HG03457 (cell line): ENCODE measurements around the gene IRF7.
"Not testable (repeated sequence)": the region's sequence is repeated elsewhere in the genome, so short reads cannot be mapped to it uniquely, and the experiment has no call there.

Source experiments
- ATAC-seq: cut with Tn5 transposase; IDR thresholded peaks from one replicate; pipeline ENCODE4 v1.9.1; 2021; ENCODE audit warnings: moderate number of reproducible peaks; ENCODE audit not compliant: unreplicated experiment

Gene IRF7

DNA sequence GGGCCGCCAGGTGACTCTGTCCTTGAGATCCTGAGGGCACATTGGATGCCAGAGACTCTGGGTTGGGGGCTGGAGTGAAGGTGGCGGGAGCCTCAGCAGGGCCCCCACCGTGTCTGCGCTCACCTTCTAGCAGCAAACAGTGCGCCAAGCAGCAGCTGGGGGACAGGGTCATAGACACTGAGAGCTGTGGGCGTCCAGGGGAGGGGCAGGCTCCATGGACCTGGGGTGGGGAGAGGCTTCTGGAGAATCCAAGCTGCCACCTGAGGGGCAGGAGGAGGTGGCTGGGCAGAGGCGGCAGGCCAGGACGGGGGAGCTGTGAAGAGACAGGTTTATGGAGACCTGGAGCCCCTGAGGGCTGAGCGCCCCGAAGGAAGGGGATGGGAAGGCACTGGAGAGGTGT lies 31.5 kb downstream of the IRF7 start:
- no peak for ATAC-seq

DNA sequence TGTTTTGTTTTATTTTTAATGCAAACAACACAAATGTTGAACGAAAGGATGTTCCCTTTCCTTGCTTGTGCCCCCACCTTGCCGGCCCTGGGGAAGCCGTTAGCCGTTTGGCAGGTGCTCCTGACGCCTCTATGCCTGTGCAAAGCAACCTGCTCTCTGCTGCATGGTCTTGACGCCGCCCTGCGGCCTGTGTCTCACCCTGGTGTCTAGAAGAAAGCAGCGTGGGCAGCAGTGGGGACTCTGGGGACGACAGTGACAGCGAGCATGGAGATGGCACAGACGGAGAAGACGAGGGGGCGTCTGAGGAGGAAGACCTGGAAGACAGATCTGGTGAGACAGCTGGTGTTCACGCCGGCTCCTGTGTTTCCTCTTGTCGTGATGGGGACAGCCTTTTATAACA lies 34.0 kb downstream of the IRF7 start:
- ATAC-seq, result no peak

DNA sequence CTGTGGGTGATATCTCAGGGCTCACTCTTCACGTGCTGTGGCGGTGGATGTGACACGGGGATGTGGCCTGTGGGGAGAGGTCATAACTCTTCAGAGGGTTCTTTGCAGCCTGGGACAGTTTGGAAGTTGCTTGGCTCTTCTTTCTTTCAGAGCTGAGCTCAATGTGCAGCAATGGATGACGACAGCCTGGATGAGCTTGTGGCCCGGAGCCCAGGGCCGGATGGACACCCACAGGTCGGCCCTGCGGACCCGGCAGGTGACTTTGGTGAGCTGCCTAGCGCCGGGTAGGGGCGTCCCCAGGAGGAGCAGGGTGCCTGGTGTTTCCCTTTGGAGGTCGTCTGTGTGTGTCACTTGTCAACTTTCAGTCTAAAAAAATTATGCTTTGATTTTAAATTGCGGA lies 34.4 kb downstream of the IRF7 start:
- ATAC-seq, result no peak

DNA sequence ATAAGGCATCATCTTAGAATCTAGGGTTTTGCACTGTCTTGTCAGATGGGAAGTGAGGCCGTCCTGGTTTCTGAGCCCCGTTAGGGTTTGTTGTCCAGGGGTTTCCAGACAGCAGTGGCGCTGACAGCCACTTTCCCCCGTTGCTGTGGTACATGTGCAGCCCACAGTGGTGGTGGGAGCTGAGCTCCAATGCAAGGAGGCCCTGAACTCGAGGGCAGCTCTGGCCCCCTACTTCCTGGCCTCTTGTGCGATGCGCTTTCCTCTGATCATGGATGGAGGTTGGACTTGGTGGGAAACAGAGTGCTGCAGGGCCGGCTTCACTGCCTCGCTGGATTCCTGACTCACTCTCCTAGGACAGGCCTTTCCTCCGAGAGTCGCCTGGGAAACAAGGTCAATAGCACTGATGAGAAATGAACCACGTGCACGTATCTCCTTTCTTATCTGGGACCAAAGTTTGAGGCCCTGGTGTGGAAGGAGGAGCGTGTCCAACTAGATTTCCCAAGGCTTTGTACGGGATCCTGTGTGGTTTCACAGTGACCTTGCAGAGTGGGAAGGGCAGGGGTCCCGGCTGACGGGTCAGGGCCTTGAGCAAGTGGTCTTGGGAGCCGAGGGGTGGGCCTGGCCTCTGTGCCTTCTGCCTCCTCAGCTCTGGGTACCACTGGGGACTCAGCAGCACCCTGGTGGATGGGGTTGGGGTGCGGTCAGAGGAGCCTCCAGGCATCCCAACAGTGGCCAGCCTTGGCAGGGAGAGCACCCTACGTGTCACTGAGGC lies 35.7 kb downstream of the IRF7 start:
- no peak for ATAC-seq

DNA sequence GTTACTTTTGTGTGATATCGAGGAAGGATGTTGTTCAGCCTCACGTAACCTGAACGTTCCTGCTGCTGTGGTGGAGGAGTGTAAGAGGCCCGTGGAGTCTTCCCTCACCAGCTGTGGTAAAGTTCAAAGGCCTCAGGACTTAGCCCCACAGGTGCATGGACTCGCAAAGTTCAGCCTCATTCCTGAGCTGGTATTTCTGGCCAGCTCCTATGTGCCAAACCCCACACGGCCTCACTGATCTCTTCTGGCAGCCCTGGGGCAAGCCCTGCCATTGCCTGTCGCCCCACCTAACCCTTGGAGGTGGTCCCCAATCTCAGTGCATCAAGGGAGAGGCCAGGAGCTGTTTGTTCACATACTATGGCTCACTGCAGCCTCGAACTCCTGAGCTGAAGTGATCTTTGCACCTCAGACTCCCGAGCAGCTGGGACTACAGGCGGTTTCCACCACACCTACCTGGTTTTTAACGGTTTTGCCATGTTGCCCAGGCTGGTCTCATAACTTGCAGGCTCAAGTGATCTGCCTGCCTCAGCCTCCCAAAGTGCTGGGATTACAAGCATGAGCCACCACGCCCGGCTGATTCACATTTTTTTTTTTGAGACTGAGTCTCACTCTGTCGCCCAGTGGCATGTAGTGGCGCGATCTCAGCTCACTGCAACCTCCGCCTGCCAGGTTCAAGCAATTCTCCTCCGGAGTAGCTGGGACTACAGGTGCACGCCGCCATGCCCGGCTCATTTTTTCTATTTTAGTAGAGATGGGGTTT lies 37.3 kb downstream of the IRF7 start:
- no peak for ATAC-seq

DNA sequence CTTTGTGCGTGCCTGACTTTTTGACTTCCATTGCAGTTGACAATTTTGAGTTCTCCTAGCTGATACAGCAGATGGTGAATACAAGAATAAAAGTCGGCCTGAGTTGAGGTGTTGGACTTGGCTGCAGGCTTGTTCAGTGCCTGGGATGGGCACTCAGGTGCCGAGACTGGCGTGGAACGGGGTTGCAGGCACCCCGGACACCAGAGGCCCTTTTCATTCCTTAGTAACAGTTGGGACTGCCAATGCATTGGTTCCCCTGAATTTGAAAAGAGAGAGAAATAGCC lies 38.2 kb downstream of the IRF7 start:
- no peak for ATAC-seq

DNA sequence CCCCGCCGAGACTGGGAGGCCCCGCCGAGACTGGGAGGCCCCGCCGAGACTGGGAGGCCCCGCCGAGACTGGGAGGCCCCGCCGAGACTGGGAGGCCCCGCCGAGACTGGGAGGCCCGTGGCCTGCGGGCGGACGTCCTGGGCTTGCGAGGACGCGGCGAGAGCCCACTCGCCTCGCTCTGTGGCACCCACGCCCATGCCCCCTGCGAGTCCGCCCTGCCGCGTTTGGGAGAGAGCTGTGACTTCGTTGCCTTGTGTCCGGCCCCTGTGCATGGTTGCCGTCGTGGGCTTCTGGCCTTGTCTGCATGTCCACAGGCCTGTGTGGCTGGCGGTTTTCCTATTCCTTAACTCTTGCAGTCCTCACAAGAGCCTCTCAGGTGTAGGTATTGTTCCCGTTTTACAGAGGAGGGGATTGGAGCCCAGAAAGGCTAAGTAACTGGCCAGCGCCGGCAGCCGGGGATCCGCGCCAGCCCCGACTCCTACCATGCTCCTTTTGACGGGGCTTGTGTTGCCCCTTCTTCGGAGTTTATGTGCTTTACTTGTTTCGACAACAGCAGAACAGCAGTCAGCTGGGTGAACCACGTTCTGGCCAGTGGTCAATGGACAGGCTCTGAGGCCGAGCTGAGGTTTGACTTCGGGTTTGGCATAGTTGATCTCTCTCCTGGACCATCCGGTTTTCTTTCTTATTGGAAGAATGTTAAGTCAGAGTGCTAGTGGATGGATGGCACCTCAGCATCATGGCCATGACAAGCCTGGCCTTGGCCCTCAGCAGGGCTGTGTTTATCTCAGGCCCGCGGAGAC lies 38.7 kb downstream of the IRF7 start:
- no peak for ATAC-seq

DNA sequence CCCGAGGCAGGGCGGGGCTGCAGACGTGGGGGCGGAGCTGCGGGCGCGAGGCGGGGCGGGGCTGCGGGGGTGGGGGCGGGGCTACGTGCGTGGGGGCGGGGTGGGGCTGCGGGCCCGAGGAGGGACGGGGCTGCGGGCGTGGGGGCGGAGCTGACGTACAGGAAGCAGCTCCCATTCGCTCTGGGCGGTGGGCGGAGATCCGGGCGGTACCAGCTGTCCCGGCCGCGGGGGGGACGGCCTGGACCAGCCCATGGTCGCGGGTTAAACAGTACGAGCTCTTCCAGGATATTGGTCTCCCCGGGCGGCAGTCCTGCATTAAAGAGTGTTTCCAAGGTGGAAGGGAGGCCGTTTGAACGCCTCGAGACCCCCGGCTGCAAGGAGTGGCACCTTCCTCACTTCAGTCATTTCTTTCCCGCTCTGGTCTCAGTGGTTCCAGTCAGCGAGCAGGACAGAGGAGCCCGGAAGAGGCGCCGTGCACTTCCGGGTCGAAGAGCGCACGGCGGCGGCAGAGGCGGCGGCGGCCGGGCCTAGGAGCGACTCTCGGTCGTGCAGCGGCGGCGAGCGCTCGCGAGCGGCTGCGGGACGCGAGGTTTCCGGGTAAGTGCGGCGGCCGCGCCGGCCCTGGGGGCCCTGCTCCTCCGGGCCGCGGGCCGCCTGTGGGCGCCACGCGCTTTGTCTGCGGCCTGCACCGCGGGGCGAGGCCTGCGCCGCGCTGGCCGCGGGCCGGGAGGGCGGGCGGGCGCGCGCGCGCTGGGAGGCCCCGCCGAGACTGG lies 39.6 kb downstream of the IRF7 start, which contains the start of gene PHRF1:
TSS of gene PHRF1 (plus strand) at position 475 of the 773 bp plus-strand sequence. CDS start 5,043 bp downstream, outside the sequence.
- peak; percentile 73 for ATAC-seq

DNA sequence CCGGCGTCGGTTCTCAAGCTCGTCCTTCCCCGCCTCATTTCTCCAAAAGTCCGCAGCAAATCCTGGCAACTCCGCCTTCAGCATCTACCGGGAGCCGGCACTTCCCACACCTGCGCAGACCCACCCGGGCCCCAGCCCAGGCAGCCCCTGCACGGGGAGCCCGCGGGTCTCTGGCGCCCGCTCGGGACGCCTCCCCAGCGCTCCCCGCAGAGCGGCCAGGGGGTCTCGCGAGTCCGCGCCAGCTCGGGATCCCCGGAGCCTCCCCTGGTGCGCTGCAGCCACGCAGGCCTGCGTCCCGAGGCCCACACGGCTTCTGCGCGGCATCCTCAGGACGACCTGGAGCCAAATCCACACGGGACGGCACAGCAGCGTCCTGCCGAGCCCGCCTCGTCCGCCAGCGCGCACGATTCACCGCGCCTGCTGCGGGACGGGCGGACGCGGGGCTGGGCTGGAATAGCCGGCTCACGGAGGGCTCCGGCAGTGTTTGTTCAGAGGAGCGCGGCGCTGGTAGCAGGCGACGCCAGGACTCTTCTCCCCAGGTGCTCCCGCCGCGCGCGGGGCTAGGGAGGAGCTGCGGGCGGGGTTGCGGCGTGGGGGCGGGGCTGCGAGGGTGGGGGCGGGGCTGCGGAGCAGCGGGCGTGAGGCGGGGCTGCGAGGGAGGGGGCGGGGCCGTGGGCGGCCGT lies 40.3 kb downstream of the IRF7 start:
- ATAC-seq, result no peak

DNA sequence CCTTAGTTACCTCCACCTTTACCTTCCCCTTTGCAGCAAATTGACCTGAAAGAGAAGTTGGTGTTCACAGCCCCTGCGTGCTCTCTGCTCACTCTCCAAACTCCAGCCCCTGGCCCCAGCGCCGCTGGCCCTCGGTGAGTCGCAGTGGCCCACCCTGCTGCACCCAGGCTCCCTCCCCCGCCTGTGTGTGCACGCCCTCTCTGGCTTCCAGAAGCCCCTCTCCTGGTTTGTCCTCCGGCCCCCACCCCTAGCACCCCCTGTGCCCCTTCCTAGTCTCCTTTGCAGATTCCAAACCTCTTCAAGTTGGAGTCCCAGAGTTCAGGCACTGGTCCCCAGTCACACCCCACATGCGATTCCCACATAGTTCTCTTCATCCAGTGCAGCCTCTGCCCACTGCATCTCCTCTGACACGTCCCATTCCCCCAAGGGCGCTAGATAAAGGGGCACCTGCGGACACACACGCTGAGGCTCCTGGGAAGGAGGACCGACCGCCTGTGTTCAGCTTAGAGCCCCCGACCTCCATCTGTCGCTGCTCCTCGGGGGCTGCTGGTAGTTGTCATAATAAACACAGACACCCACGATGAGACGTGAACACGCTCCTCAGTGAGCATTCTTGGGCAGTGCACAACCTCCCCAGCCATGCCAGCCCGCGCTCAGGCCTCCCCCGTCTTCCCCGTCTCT lies 41.0 kb downstream of the IRF7 start:
- ATAC-seq, result no peak

DNA sequence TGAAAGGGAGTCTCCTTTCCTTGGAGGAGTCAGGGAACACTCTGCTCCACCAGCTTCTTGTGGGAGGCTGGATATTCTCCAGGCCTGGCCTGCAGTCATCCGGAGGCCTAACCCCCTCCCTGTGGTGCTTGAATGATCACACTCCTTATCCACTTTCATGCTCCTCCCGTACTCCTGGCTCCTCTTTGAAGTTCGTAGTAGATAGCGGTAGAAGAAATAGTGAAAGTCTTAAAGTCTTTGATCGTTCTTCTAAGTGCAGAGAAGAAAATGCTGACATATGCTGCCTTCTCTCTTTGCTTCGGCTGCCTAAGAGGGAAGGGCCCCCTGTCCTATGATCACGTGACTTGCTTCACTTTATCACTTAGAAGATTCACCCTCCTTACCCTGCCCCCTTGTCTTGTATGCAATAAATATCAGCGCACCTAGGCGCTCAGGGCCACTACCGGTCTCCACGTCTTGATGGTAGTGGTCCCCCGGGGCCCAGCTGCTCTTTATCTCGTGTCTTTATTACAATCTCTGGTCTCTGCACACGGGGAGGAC lies 41.6 kb downstream of the IRF7 start:
- ATAC-seq, result not testable (repeated sequence)

DNA sequence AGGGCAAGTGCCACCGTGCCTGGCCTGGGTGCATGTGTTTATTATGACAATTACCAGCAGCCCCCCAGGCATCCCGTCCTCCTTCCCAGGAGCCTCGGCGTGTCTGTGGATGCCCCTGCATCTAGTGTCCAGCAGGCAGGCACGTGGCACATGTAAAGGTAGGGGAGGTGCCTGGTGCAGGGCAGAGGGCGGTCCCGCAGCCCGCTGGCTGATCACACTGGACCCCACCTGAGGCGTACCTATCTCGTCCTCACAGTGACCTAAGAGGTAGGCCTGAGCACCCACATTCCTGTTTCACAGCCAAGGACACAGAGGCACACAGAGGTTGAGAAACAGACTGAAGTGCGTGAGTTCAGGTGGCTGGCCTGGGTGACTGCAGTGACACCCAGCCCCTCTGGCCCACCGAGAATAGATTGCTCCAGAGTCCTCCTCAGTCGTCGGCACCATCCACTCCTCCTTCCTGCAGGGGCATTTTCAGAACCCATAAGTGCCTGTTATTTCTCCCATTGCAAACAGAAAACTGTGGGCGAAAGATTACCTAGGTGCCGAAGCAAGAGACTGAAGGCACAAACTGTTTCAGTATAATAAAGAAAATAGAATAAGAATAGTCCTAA lies 42.5 kb downstream of the IRF7 start:
- no peak for ATAC-seq

DNA sequence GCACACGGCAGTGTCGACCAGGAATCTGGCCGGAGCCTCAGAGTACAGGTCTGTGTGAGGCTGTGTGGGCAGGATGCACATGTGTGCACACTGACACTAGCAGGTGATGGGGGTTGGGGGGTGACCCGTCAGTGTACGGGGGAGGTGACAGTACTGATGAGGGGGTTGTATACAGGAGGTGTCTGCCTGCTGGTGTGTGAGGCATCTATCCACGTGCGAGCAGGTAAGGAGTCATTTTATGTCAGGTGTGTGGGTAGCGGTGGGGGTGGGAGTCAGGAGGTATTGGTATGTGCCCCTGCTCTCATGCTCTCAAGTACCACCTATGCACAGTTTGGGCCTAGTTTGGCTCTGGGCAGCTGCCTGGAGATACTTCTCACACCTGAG lies 44.0 kb downstream of the IRF7 start:
- ATAC-seq, result no peak

DNA sequence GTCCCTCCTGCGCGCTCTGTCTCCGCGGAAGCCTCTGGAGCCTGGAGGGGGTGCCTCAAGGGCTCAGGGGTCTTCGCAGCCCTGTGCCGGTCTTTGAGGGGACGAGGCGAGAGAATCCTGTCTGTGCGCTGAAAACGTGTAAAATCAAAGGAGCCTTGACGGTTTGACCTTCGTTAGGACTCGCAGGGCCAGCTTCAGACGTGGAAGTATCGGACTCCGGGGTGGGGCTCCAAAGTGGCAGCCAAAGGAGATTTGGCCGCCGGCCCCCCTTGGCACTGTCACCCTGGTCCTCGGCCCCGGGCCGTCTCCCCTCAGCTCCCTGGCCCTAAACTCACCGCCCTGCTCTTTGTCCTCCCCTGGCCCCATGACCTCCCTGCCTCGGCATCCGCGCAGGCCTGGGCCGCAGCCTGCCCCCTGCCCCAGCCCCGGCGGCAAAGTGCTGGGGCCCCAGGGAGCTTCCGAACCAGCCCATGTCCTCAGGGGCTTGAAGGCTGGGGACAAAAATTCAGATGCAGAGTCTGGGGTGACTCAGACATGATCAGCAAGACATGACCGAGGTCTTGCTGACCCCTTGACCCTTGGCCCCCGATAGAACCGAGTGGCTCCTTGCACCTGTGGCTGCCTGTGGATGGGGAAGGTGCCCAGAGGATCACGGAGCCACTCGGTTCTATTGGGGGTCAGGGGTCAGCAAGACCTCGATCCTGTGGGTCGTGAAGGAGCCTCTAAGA lies 46.4 kb downstream of the IRF7 start:
- no peak for ATAC-seq

DNA sequence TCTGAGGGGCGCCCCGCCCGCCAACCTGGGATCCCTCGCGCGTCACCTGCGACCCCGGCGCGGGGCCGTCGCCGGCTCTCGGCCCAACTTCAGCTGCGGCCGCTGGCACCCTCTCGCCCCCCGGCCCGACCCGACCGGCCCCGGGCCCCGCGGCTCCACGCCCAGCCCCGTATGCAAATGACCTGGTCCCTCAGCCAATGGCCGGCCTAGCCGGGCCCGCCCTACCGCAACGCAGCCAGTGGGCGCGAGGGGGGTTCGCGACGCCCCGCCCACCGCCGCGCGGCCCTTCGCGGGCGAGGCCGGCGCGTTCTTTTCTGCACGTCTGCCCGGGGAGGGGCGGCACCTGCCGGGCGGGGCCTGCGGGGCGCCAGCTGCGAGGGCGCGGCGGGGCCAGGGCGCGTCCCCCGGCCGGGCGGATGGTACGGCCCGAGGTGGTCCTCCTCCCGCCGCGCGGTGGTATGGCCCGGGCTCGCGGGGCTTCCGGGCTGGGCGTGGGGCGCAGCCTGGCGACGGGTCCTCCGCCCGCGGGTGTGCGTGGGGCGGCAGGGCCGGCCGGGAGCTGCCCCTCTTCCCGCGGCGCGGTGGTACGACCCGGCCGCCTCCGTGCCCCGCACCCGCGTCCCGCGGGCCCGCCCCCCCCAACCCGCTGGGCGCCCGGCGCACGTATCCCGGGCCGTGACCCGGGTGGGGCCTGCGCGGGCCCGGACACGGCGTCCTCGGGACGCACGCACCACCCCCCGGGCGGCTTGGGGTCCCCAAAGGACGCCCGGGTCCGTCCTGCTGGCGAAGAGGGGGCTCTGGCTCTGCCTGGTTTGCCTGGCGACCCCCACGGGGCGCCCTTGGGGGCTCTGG lies 47.2 kb downstream of the IRF7 start:
- peak; percentile 66 for ATAC-seq

DNA sequence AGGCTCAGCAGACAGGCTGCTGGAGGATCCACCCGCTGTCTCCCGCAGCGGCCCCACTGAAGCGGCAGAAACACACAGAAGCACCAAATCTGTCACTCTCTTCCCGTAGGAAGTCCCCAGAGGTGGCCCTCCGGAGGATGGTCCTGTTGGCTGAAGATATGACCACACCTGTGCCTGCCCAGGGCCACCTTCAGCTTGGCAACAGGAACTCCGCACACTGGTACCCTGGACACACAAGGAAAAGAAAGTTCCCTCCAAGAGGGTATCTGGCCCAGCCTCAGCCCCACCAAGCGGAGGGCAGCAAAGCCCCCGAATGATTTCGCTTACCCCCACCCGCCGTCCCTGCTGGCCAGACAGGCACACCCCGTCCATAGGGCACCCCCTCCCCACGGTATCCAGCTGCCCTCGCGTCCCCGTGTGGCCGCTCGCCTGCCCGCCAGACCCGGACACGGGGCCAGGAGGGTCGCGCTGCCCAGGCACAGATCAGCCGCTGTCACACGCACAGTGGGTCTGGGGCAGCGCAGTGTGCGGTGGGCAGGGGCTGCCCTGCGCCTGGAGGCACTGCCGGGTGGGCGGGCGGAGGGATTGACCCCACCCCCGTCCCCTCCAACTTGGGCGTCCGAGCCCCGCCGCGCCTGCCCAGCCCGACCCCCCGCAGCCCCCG lies 48.0 kb downstream of the IRF7 start:
- no peak for ATAC-seq

DNA sequence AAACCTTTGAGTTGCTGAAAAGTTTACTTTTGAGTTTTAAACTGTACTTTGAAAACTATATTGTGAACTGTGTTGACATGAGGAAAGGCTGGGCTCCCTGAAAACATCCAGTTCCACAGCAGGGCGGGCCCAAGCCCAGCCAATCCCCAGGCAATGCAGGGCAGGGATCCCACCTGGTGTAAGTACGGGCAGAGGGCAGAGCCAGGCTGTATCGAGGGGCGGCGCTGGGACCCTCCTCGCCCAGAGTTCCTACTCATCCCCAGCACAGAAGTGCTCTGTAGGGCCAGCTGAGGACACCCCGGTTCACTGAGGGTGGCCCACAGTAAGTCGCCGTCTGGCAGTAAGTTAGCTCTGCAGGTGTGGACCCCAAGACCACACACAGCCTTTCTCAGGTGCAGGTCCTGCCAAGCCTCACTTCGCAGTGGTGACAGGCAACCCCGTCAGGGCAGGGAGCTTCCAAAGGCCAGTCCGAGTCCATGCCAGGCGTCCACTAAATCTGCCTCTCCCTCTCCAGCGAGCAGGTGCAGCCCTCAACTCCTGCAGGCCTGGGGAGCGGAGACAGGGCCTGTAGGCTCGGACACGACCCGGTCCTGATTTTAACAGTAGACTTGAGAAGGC lies 48.6 kb downstream of the IRF7 start:
- ATAC-seq, result no peak
